ENCODE results near the gene AIRE. TPM values are rescaled to one million over a fixed set of nuclear protein-coding genes. Genes with fewer than 3 reads are reported as not detected.

Gene AIRE
- total and polyA plus RNA-seq, 2 donors from 2014 or later = 0.09 to 0.25 TPM

GRCh38 chr21:44290327-44291077 is 4.8 kb downstream of the AIRE start:
- no peak overlapping the region for H3K4me3 ChIP-seq (ENCODE audit: low read length in 3 of 3)
- H3K27me3 ChIP-seq (ENCODE audit: control insufficient read depth, insufficient read depth, low read length) = no peaks in the 10 kb centered on the region
- no peaks in the 10 kb centered on the region for H3K9me3 ChIP-seq (ENCODE audit: control insufficient read depth in 2 of 3, insufficient read depth in 1 of 3, low read length in 3 of 3)
- TF ChIP-seq, protein P1, sequence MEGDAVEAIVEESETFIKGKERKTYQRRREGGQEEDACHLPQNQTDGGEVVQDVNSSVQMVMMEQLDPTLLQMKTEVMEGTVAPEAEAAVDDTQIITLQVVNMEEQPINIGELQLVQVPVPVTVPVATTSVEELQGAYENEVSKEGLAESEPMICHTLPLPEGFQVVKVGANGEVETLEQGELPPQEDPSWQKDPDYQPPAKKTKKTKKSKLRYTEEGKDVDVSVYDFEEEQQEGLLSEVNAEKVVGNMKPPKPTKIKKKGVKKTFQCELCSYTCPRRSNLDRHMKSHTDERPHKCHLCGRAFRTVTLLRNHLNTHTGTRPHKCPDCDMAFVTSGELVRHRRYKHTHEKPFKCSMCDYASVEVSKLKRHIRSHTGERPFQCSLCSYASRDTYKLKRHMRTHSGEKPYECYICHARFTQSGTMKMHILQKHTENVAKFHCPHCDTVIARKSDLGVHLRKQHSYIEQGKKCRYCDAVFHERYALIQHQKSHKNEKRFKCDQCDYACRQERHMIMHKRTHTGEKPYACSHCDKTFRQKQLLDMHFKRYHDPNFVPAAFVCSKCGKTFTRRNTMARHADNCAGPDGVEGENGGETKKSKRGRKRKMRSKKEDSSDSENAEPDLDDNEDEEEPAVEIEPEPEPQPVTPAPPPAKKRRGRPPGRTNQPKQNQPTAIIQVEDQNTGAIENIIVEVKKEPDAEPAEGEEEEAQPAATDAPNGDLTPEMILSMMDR (IDR thresholded peaks at IDR 0.05; ENCODE audit: borderline replicate concordance, extremely low read depth, insufficient read depth) = no peak
- intact Hi-C loops (cut with DNase I) = no loop called here
- no peaks in the 10 kb centered on the region for H3K36me3 ChIP-seq (ENCODE audit: control insufficient read depth in 2 of 3, insufficient read depth in 3 of 3, low read length in 3 of 3)
- H3K9ac ChIP-seq (ENCODE audit: low read length in 3 of 3) = no peak overlapping the region
- H3K27ac ChIP-seq (ENCODE audit: low read depth in 2 of 2, low read length in 2 of 2) = no peak overlapping the region
- H3K4me1 ChIP-seq (ENCODE audit: control insufficient read depth in 2 of 3, insufficient read depth in 2 of 3, low read depth in 1 of 3, low read length in 3 of 3) = peaks cover 0 to 6% (median 0%) of the 10 kb centered on the region in 3 donors
- FAIRE-seq (no peak), DNase-seq (peak in 1 of 5 donors; percentile 66)

- TF ChIP-seq, protein P1 (IDR thresholded peaks at IDR 0.05; ENCODE audit: borderline replicate concordance, extremely low read depth, insufficient read depth) = no peak
- peak in 1 of 5 donors; percentile 76 for DNase-seq
- FAIRE-seq = no peak
Observed at GRCh38 chr21:44291078-44291935, 5.6 kb downstream of the AIRE start.

GRCh38 chr21:44291936-44292811 is 6.5 kb downstream of the AIRE start:
- intact Hi-C loops (cut with DNase I) = no loop called here
- no peak overlapping the region for H3K27ac ChIP-seq (ENCODE audit: low read depth in 2 of 2, low read length in 2 of 2)
- H3K9me3 ChIP-seq (ENCODE audit: control insufficient read depth in 2 of 3, insufficient read depth in 1 of 3, low read length in 3 of 3) = no peaks in the 10 kb centered on the region
- no peaks in the 10 kb centered on the region for H3K27me3 ChIP-seq (ENCODE audit: control insufficient read depth, insufficient read depth, low read length)
- peak in 1 of 5 donors; percentile 77 for DNase-seq
- H3K4me3 ChIP-seq (ENCODE audit: low read length in 3 of 3) = no peak overlapping the region
- FAIRE-seq = no peak
- peaks cover 0 to 6% (median 0%) of the 10 kb centered on the region in 3 donors for H3K4me1 ChIP-seq (ENCODE audit: control insufficient read depth in 2 of 3, insufficient read depth in 2 of 3, low read depth in 1 of 3, low read length in 3 of 3)
- TF ChIP-seq, protein P1 (IDR thresholded peaks at IDR 0.05; ENCODE audit: borderline replicate concordance, extremely low read depth, insufficient read depth) = no peak
- no peaks in the 10 kb centered on the region for H3K36me3 ChIP-seq (ENCODE audit: control insufficient read depth in 2 of 3, insufficient read depth in 3 of 3, low read length in 3 of 3)
- H3K9ac ChIP-seq (ENCODE audit: low read length in 3 of 3) = no peak overlapping the region

More at GRCh38 chr21:44291078-44291935, 5.6 kb downstream of the AIRE start:
- no peak overlapping the region for H3K27ac ChIP-seq (ENCODE audit: low read depth in 2 of 2, low read length in 2 of 2)
- H3K36me3 ChIP-seq (ENCODE audit: control insufficient read depth in 2 of 3, insufficient read depth in 3 of 3, low read length in 3 of 3) = no peaks in the 10 kb centered on the region
- H3K9me3 ChIP-seq (ENCODE audit: control insufficient read depth in 2 of 3, insufficient read depth in 1 of 3, low read length in 3 of 3) = no peaks in the 10 kb centered on the region
- H3K27me3 ChIP-seq (ENCODE audit: control insufficient read depth, insufficient read depth, low read length) = no peaks in the 10 kb centered on the region
- H3K4me1 ChIP-seq (ENCODE audit: control insufficient read depth in 2 of 3, insufficient read depth in 2 of 3, low read depth in 1 of 3, low read length in 3 of 3) = peaks cover 0 to 6% (median 0%) of the 10 kb centered on the region in 3 donors
- intact Hi-C loops (cut with DNase I) = no loop called here
- H3K4me3 ChIP-seq (ENCODE audit: low read length in 3 of 3) = no peak overlapping the region
- no peak overlapping the region for H3K9ac ChIP-seq (ENCODE audit: low read length in 3 of 3)
